B cell (primary cell): ENCODE results near the gene CSNK1G1. TPM values are rescaled to one million over a fixed set of nuclear protein-coding genes. Genes with fewer than 3 reads are reported as not detected.
"Not testable (repeated sequence)": the region's sequence is repeated elsewhere in the genome, so short reads cannot be mapped to it uniquely, and the experiment has no call there.

Source experiments
- ATAC-seq: fragments of 200-7000 bp; cut with Tn5 transposase; one replicate; pipeline ENCODE4 v1.10.0; 2021; ENCODE audit warnings: low read depth, mild to moderate bottlenecking, moderate number of reproducible peaks, moderate library complexity
- CTCF ChIA-PET: fragments of 350-600 bp; sonication (Branson Sonifier 250); formaldehyde crosslinking; loops from one replicate; lab custom pipeline; 2021; ENCODE audit warnings: antibody characterized with exemption, inconsistent platforms; lab: Charles Lee
- POLR2A ChIA-PET: fragments of 350-600 bp; sonication (Branson Sonifier 250); formaldehyde crosslinking; loops from one replicate; lab custom pipeline; 2021; ENCODE audit warnings: antibody characterized with exemption; lab: Charles Lee
- DNase-seq: peaks from one replicate; pipeline ENCODE4 v3.0.0; 2013
- H2AFZ ChIP-seq: 2 replicates; pipeline ENCODE4 v1.6.1; 2012; ENCODE audit warnings: mild to moderate bottlenecking, low read depth, low read length; ENCODE audit not compliant: insufficient read depth, poor library complexity, severe bottlenecking
- H3K27ac ChIP-seq, 2 donors: 1 replicate in 1 of 2; 2 replicates in 1 of 2; pipeline ENCODE4 v1.5.1; 2012 to 2013; ENCODE audit warnings: low read length in 2 of 2, mild to moderate bottlenecking in 2 of 2, moderate library complexity in 1 of 2
- H3K27me3 ChIP-seq, 4 experiments: fragments of 200-600 bp in 1 of 4; sonication (generic) in 1 of 4; replicated peaks in 1 of 4; 1 replicate in 2 of 4; 2 replicates in 2 of 4; pipeline versions ENCODE4 v1.6.1 to v1.7.0; 2013 to 2016; ENCODE audit warnings: low read length in 3 of 4, mild to moderate bottlenecking in 2 of 4, mixed read lengths in 1 of 4, moderate library complexity in 1 of 4; ENCODE audit not compliant: insufficient read depth in 4 of 4, control insufficient read depth in 3 of 4; ENCODE audit errors: control extremely low read depth in 1 of 4
- H3K36me3 ChIP-seq, 2 experiments: replicated peaks in 1 of 2; 1 replicate in 1 of 2; 2 replicates in 1 of 2; pipeline versions ENCODE4 v1.6.1 to v1.7.1; 2013; ENCODE audit warnings: low read length in 1 of 2; ENCODE audit not compliant: insufficient read depth in 2 of 2, control insufficient read depth in 1 of 2; ENCODE audit errors: control extremely low read depth in 1 of 2, extremely low read depth in 1 of 2
- H3K4me1 ChIP-seq, 2 donors: fragments of 200-600 bp in 1 of 2; sonication (generic) in 1 of 2; 1 replicate in 1 of 2; 2 replicates in 1 of 2; pipeline versions ENCODE4 v1.5.1 to v1.6.1; 2013 to 2017; ENCODE audit warnings: low read length in 2 of 2; ENCODE audit not compliant: control insufficient read depth in 2 of 2, insufficient read depth in 2 of 2
- H3K4me2 ChIP-seq: replicated peaks from 2 replicates; pipeline ENCODE3; 2012; ENCODE audit warnings: mild to moderate bottlenecking, low read depth, low read length; ENCODE audit not compliant: poor library complexity, severe bottlenecking
- H3K4me3 ChIP-seq, 5 experiments: fragments of 200-600 bp in 1 of 5; sonication (generic) in 1 of 5; 1 replicate in 3 of 5; 2 replicates in 2 of 5; pipeline versions ENCODE4 v1.5.1 to v1.7.0; 2011 to 2016; ENCODE audit warnings: low read length in 4 of 5, mild to moderate bottlenecking in 4 of 5, low read depth in 2 of 5, control low read depth in 1 of 5, moderate library complexity in 1 of 5; ENCODE audit not compliant: insufficient read depth in 1 of 5; ENCODE audit errors: control extremely low read depth in 1 of 5, extremely low read depth in 1 of 5
- H3K79me2 ChIP-seq: fragments of 200-600 bp; sonication (generic); one replicate; pipeline ENCODE4 v1.6.0; 2016; ENCODE audit warnings: low read length; ENCODE audit not compliant: control insufficient read depth, insufficient read depth
- H3K9ac ChIP-seq: fragments of 200-600 bp; sonication (generic); 2 replicates; pipeline ENCODE4 v1.6.1; 2017; ENCODE audit warnings: mild to moderate bottlenecking, low read length, moderate library complexity
- H3K9me3 ChIP-seq, 3 donors: one replicate each; pipeline versions ENCODE4 v1.6.1 to v1.7.1; 2013; ENCODE audit warnings: low read length in 2 of 3; ENCODE audit not compliant: control insufficient read depth in 2 of 3, insufficient read depth in 1 of 3; ENCODE audit errors: control extremely low read depth in 1 of 3
- H4K20me1 ChIP-seq: 2 replicates; pipeline ENCODE4 v1.6.0; 2012; ENCODE audit warnings: mild to moderate bottlenecking, low read length; ENCODE audit not compliant: insufficient read depth, control insufficient read depth, poor library complexity, severe bottlenecking
- H3K27ac Mint-ChIP-seq: one replicate; pipeline ENCODE4 v1.8.0; 2021; ENCODE audit warnings: mixed read lengths
- H3K27me3 Mint-ChIP-seq: one replicate; pipeline ENCODE4 v1.8.0; 2021; ENCODE audit warnings: mixed read lengths
- H3K4me1 Mint-ChIP-seq: one replicate; pipeline ENCODE4 v1.8.0; 2021; ENCODE audit warnings: mixed read lengths
- H3K4me3 Mint-ChIP-seq: one replicate; pipeline ENCODE4 v1.8.0; 2021; ENCODE audit warnings: mixed read lengths
- H3K9me3 Mint-ChIP-seq: one replicate; pipeline ENCODE4 v1.8.0; 2022; ENCODE audit warnings: mixed read lengths; ENCODE audit not compliant: insufficient read depth
- EZH2 ChIP-seq: IDR thresholded peaks from 2 replicates; pipeline ENCODE4 v1.6.1; 2012; ENCODE audit warnings: borderline replicate concordance, low read depth, mild to moderate bottlenecking, moderate library complexity, low read length; ENCODE audit not compliant: insufficient read depth, poor library complexity, severe bottlenecking
- WGBS: methylation state at CpG from one replicate; pipeline ENCODE4 v1.1.5; 2013; ENCODE audit warnings: missing lambda C conversion rate; ENCODE audit not compliant: insufficient coverage; 5-methylcytosine and 5-hydroxymethylcytosine counted together
- intact Hi-C: fragments of 100-400 bp; cut with micrococcal nuclease; formaldehyde crosslinking; loops from one replicate; pipeline ENCODE4 v1.10.0; 2022
- polyA plus RNA-seq: library from polyadenylated mRNA; depleted of rRNA; stranded (reverse); fragments of >200 nt; gene quantifications from 2 replicates; pipeline ENCODE4 v1.2.3, GENCODE V29; 2012
- total RNA-seq, 2 donors: library from RNA; stranded (reverse); fragments of 120-200 nt in 1 of 2; gene quantifications; 1 replicate in 1 of 2; 2 replicates in 1 of 2; pipeline versions ENCODE4 v1.2.3 to v1.2.4, GENCODE V29; 2013 to 2022
- TF ChIP-seq, protein P1 (sequence below): fragments of 200-600 bp; IDR thresholded peaks from one replicate; pipeline ENCODE4 v1.8.0; 2022; ENCODE audit warnings: antibody characterized with exemption, mild to moderate bottlenecking

The CSNK1G1 gene
- total and polyA plus RNA-seq, 2 donors (not counting 1 experiment from before 2014, with no cell fraction given): 5.2 to 40.3 TPM

- no peak for ATAC-seq
- H3K27me3 ChIP-seq: no peaks in the 10 kb centered on the region
- no CpG with 5 or more reads among the region's 2 CpGs for WGBS
Measured at GRCh38 chr15:64274341-64274950, 81.5 kb downstream of the CSNK1G1 start.

GRCh38 chr15:64267331-64267973 is 88.5 kb downstream of the CSNK1G1 start:
- Mint-ChIP-seq H3K27ac (no peak overlapping the region), H3K4me3 (no peak overlapping the region), H3K4me1 (peaks cover 24% of the 10 kb centered on the region), H3K27me3 (no peaks in the 10 kb centered on the region), H3K9me3 (peaks cover 18% of the 10 kb centered on the region)
- no peak overlapping the region for H3K4me3 ChIP-seq
- no peaks in the 10 kb centered on the region for H4K20me1 ChIP-seq
- intact Hi-C loops: no loop called here
- H3K4me1 ChIP-seq: peaks cover 10 to 13% of the 10 kb centered on the region in 2 donors
- peaks cover 24% of the 10 kb centered on the region for H3K79me2 ChIP-seq
- ChIA-PET POLR2A (no interaction called here), CTCF (no interaction called here)
- no peak overlapping the region for H3K9ac ChIP-seq
- ATAC-seq: no peak
- H2AFZ ChIP-seq: no peak overlapping the region
- H3K9me3 ChIP-seq: peaks cover 0 to 16% (median 5%) of the 10 kb centered on the region in 3 donors
- no peak overlapping the region for H3K27ac ChIP-seq
- TF ChIP-seq, protein P1, sequence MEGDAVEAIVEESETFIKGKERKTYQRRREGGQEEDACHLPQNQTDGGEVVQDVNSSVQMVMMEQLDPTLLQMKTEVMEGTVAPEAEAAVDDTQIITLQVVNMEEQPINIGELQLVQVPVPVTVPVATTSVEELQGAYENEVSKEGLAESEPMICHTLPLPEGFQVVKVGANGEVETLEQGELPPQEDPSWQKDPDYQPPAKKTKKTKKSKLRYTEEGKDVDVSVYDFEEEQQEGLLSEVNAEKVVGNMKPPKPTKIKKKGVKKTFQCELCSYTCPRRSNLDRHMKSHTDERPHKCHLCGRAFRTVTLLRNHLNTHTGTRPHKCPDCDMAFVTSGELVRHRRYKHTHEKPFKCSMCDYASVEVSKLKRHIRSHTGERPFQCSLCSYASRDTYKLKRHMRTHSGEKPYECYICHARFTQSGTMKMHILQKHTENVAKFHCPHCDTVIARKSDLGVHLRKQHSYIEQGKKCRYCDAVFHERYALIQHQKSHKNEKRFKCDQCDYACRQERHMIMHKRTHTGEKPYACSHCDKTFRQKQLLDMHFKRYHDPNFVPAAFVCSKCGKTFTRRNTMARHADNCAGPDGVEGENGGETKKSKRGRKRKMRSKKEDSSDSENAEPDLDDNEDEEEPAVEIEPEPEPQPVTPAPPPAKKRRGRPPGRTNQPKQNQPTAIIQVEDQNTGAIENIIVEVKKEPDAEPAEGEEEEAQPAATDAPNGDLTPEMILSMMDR: no peak
- no peak for TF ChIP-seq EZH2
- H3K36me3 ChIP-seq: no peaks in the 10 kb centered on the region
- WGBS: no CpG with 5 or more reads among the region's 1 CpG
- H3K27me3 ChIP-seq: no peaks in the 10 kb centered on the region
- no peak overlapping the region for H3K4me2 ChIP-seq
- DNase-seq: no peak

More at GRCh38 chr15:64274341-64274950, 81.5 kb downstream of the CSNK1G1 start:
- H3K27ac Mint-ChIP-seq: no peak overlapping the region
- peaks cover 5% of the 10 kb centered on the region for H3K9me3 Mint-ChIP-seq
- CTCF ChIA-PET: interaction anchor here (0.6 kb wide), 1 partner anchor 217 kb away, joined by 6 read pairs; no protein-coding TSS in a partner anchor
- peaks cover 16% of the 10 kb centered on the region for H3K4me1 Mint-ChIP-seq
- Histone ChIP-seq H3K4me1 (no peaks in the 10 kb centered on the region), H3K4me3 (no peak overlapping the region), H3K36me3 (no peaks in the 10 kb centered on the region), H3K9me3 (peaks cover 0 to 7% (median 0%) of the 10 kb centered on the region in 3 donors), H3K4me2 (no peak overlapping the region), H4K20me1 (no peaks in the 10 kb centered on the region), H2AFZ (peak overlapping the region; percentile 11), H3K27ac (peak overlapping the region in 1 of 2 donors; percentile 35), H3K79me2 (peaks cover 7% of the 10 kb centered on the region), H3K9ac (no peak overlapping the region)
- DNase-seq: peak; percentile 14
- TF ChIP-seq EZH2: no peak
- TF ChIP-seq, protein P1: no peak
- intact Hi-C loops: no loop called here
- POLR2A ChIA-PET: no interaction called here
- H3K27me3 Mint-ChIP-seq: no peaks in the 10 kb centered on the region
- H3K4me3 Mint-ChIP-seq: no peak overlapping the region

DNA sequence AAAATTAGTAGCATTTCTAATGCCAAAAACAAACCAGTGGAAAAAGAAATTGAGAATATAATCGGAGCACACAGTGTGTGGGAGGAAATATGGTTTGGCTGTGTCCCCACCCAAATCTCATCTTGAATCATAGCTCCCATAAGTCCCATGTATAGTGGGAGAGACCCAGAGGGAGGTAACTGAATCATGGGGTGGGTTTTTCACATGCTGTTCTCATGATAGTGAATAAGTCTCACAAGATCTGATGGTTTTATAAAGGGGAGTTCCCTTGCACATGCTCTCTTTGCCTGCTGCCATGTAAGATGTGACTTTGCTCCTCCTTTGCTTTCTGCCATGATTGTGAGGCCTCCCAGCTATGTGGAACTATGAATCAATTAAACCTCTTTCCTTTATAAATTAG is 90.8 kb downstream of the CSNK1G1 start:
- H3K9me3 ChIP-seq, H3K27me3 ChIP-seq, H3K4me2 ChIP-seq, H3K36me3 ChIP-seq, CTCF ChIA-PET, H3K9ac ChIP-seq, H3K4me3 Mint-ChIP-seq, DNase-seq, H4K20me1 ChIP-seq, H3K27ac ChIP-seq, H3K4me3 ChIP-seq, H3K27me3 Mint-ChIP-seq, ATAC-seq, H3K27ac Mint-ChIP-seq, POLR2A ChIA-PET, intact Hi-C loops, H2AFZ ChIP-seq: not testable (repeated sequence)
- peaks cover 31% of the 10 kb centered on the region for H3K4me1 Mint-ChIP-seq
- Histone ChIP-seq H3K4me1 (peaks cover 10 to 13% of the 10 kb centered on the region in 2 donors), H3K79me2 (peaks cover 40% of the 10 kb centered on the region)
- H3K9me3 Mint-ChIP-seq: peaks cover 13% of the 10 kb centered on the region
- no CpG with 5 or more reads among the region's 1 CpG for WGBS
